GM19238 (cell line): Measurements from ENCODE around the gene ENHO.
A peak's percentile ranks its signal among the peaks of the same experiment; 100 is the strongest.
"Not testable (repeated sequence)": the region's sequence is repeated elsewhere in the genome, so short reads cannot be mapped to it uniquely, and the experiment has no call there.

Experiments used
- DNase-seq: peaks from one replicate; pipeline ENCODE4 v3.0.0; 2011; ENCODE audit warnings: low spot score; ENCODE audit not compliant: insufficient read length

ENHO gene

DNA sequence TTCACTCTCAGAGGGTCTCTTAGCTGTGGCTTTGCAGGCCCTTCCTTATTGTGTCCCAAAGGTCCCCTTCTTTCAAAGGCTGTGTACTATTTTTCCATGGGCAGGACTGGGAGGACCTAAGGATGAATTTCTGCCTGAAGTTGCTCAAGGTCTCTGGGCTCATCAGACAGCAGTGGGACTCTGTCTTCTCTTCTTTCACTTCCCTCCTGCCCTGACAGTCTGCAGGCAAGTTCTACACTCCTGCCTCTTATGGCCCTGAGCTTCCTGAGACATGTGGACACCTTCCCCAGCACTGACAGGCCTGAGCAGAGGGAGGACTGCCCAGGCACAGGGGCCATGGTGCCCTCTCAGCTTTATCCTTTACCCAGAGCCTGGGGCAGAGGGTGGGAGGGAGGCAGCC lies 14.8 kb downstream of the ENHO start:
- DNase-seq: no peak

DNA sequence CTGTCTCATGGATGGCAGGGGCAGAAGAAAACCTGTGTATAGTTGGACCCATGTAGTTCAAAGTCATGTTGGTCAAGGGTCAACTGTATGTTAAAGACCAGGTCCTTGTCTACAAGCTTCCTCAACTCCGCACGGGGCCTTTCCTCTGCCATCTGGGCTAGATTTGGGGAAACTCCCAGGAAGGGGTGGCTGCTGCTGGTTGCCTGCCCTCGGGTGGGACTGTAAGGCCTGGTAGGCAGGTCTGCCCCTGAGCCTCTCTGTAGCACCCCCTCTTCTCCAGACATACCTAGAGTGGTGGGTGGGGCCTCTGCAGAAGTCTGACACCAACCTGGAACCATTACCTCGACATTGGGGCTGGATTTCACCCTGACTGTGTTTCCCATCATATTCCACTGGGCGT lies 15.2 kb downstream of the ENHO start:
- no peak for DNase-seq

DNA sequence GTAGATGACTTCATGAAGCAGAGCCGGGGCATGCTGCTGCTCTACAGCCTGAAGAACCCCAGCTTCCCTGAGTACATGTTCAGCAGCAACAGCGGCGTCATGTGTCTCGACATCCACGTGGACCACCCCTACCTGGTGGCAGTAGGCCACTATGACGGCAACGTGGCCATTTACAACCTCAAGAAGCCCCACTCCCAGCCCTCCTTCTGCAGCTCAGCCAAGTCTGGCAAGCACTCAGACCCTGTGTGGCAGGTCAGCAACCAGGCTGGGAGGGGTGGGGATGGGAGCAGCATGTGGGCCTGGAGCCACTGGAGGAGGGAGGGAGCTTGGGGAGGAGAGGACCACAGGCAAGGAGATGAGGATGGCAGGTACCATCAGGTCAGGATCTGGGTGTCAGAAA lies 16.2 kb downstream of the ENHO start:
- no peak for DNase-seq

DNA sequence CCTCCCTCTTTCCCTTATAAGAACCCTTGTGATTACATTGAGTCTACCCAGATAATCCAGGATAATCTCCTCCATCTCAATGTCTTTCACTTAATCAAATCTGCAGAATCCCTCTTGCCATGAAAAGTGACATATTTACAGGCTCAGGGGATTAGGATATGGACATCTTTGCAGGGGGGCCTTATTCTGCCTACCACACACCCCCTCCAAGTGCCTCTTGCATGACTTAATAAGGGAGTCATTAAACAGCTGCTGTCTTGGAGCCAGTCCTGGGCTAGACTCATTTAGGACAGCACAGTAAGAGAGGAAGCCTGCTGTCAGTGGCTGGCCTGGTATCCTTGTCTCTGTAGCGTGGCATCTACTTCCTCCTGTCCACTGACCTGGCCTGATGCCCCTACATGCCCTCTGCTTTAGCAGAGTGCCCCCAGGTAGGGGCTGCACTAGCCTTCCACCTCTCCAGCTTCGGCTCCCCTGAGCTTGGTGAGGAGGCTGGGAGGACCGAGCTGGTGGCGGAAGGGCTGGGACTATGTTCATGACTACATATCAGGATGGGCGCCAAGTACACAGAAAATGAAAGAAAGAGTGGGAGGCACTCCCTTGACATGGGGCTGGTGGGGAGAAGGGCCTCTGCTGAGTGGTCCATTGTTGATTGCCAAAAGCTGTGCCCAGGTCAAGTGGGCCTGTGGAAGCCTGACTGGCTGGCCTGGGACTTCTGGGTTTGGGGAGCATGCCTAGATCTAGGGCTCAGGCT lies 17.2 kb downstream of the ENHO start:
- DNase-seq: no peak

DNA sequence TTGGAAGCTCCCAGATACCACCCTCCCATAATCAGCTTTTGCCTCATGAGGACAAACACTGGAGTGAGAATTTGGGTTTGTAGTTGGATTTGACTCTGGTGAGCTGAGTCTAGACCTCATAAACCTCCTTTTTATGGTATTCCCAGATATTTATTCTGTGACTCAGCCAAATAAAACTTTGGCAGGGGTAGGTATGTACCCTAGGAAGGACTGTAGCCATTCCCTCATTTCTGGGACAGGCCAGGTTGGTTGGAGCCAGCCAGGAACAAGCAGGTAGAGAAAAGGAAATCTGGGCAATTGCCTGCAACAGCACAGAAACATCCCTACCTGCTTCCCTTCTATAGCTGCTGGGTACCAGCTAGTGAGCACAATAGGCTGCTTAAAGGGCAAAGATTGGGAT lies 19.4 kb downstream of the ENHO start:
- no peak for DNase-seq

DNA sequence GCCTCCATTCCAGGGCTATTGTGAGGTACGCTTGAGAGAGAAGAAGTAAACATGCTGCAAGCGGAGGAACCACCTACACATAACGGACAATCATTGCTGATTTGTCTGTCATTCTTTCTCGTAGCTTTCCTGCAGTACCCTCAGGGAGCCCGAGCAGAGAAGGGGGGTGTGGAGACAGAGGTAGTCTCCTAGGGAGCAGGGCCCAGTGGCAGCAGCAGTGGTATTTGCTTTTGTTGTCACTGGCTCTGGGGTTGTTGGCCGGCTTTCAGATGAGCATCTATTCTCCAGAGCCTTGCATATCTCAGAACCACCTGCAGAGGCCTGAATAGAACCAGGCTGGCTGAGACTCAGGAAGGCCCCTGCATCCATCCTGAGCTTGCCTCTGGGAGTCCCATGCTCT lies 19.9 kb downstream of the ENHO start:
- no peak for DNase-seq

DNA sequence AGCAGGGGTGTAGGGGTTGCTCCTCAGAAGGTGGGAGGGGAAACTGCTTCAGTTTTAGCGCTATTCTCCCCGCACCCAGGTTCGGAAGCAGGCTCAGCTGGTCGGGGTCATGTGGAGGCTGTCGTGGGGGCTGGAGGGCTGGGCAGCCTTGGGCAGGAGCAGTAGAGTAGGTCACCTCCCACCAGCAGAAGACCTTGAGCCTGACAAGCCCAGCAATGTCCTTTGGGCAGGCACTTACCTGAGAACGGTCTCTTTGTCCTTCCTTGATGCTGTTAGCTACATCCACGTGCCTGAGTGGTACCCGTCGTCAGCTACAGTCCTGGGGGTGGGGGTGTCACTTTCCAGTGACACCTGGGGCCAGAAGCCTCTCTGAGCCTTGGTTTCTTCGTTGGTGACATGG lies 20.3 kb downstream of the ENHO start:
- no peak for DNase-seq

DNA sequence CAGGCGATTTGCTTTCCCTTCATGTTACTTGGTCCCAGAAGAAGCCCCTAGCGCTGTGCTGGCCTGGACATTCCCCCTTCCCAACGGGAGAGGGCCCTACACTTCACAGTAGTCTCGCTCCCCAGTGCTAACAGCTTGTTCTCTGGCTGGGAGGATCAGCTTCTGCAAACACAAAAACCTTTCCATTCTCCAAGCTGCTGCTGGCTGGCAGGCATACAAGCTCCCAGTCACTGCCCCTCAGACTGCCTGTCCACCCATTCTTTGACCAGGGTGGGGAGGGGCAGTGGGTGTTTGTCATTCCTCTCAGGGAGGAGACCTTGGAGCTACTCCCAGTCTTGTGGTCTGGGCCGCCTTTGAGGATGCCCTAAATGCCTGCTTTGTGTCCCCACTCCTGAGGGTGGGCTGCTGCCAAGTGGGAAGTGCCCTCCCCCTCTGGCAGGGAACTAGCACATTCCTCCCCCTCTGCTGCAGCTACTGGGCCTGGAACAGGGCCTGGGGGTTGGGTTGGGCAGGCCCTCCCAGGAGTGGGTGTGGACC lies 20.8 kb downstream of the ENHO start:
- no peak for DNase-seq

DNA sequence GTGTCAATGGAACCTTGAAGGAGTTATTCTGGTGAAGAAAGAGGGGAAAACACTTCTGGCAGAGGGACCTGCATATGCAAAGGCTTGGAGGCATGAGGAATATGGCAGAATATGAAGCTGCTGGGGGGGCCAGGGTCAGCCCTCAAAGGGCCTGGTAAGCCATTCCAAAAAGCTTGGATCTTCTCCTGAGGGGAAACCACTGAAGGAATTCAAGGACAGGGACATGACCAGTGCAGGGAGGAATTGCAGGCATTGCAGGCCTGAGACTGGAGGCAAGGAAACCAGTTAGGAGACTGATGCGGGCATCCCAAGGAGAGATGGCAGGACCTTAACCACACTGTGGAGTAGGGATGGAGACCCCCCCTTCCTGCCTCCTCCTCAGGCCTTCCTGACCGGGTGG lies 21.4 kb downstream of the ENHO start:
- DNase-seq: no peak

DNA sequence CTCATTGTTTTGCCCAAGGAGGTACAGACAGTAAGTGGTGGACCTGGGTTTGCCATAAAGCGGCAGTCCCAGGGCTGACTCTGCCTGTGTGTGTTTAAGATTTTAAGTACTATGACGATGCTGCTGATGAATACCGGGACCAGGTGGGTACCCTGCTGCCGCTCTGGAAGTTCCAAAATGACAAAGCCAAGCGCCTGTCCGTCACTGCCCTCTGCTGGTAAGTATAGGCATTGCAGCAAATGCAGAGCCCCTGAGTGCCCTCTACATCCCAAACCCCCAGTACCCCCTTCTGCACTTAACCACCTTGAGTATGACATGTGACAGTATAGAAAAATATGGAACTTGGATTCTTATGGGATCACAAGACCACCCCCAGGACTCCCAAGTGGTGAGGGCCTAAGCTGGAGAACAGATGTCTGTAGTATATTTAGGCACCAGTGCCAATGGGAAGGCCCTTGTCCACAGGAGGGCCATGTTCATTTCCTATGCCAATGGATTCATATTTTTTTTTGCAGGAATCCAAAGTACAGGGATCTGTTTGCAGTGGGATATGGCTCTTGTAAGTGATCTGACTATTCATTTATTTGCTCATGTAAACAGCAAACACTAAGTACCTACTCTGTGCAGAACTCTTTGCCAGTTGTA lies 22.0 kb downstream of the ENHO start:
- peak; percentile 53 for DNase-seq

DNA sequence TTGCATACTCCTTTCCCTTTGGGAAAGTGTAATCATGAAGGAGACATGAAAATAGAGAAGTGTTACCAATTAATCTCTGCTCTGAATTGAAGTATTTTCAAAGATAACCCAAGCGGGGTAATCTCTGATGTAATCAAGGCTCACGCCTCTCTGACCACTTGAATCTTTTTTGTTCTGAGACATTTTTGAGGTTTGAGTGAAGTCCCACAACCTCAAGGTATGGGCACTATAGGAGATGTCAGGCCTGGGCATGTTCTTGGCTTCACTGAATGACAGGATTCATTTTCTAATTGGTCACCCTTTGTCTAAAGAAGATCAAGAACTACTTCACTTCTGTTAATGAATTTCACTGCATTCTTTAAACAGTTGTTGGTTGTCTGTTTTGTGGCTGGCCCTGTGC lies 23.7 kb downstream of the ENHO start:
- DNase-seq: no peak

DNA sequence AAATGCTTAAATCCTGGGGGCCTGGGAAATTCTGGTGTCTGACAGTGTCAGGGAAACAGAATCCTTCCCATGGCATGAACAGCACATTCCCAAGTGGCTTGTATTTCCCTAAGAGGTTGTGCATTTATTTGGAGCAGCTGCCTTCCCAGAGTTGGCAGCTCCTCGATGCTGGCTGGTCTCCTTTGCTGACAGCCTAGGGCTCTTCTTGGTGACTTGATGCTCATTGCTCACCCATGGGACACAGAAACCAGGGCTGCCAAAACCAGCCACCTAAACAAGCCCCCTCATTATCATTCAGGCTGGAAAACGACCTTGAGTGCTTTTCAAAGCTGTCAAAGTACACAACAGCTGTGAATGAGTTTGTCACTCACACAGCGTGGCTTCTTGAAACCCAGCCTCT lies 24.2 kb downstream of the ENHO start:
- no peak for DNase-seq

DNA sequence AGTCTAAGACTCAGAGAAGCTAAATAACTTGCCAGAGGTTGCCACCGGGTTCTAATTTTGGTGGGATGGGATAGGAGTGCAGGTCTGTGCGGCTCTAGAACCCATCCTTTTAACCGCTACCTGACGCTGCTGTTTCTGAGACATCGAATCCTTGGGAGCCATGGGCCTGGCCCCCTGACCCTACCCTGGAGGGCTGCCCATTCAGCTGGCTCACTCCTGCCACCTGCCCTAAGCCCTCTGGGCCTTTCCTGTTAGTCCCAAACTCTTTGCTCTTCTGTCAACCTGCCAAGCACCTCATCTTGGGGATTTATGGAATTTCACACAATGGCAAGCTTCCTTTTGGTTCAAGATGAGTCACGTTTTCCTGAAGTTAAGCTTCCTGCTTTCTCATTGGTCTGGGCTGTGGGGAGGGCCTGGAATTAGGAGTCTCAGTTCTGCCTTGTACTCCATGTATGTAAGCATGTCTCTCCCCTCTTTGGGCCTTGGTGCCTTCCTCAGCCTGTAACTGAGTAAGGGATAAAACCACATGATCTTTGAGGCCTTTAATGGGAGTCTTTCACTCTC lies 26.6 kb downstream of the ENHO start:
- DNase-seq: no peak

DNA sequence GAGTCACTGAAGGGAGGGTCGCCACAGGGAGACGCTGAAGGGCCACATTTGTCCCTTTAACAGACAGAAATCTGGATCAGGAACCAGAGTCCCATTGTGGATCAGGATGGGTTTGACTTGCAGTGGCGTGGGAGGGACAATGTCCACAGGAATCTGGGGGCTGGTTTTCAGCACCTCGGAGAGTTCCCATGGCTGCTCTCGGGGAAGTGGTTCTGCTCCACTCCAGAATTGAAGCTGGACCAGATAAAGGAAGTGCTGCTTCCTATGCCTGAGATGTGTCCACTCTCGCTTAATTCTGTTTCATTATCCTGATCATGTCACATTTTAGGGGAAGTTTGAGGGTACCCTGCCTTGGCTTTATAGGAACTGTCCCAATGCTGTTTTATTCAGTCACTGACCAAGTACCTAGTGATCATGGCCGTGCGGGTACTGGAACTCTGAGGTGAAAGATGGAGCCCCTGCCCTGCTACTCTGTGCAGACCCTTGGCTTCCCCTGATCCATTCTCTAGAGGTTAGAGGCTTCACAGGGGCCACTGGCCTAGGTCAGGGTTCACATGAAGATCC lies 28.7 kb downstream of the ENHO start:
- DNase-seq: no peak

DNA sequence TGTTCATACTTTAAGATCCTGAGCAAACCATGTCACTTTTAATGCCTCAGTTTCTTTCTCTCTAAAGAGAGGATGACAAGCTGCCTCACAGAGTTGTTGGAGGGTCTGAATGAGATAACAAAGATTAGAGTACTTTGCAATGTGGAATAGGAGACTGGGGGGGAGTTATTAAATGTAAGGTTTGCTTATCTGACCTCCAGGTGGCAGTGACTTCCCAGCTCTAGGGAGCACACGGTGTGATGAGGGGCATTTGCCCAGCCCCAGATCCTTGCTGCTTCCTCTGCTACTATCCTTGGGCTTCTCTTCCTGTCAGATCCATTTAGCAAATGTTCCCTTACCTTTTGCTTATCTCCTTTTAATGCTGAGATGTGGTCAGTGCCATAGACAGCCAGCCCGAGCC lies 30.7 kb downstream of the ENHO start:
- DNase-seq: no peak

DNA sequence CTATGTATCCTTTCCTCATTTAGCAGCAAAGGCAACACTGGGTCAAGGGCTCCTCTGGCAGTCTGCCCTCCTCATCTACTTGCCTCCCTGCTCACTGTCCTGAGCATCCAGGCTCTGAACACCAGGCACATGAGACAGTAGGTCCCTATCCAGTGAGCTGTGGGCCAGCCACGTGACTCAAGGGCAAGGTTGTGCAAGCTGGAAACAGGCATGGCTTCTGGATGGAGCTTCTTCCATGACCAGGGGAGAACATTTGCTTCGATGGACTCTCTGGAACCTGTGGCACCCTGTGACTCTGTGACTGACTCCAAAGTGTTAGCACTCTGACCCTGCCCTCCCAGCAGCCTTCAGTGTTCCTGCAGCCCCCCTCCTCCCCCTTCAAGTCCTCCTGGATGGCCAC lies 31.2 kb downstream of the ENHO start:
- DNase-seq: no peak

DNA sequence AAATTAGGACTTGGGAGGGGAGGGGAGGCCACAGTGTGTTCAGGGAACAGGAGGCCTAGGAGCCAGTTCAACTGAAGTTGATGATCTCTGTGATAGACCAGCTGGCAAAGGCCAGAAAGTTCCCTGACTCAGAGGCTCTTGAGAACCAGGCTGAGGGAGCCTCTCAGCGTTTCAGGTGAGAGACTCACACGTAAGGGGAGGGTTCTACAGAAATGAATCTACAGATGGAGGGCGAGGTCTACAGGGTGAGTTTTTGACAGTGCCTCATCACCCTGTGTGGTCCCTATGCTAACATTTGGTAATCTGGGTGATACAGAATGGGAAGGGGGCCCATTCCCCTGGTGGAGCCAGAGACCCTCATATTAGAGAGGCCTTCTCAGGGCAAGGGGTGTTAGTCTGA lies 32.0 kb downstream of the ENHO start:
- no peak for DNase-seq

DNA sequence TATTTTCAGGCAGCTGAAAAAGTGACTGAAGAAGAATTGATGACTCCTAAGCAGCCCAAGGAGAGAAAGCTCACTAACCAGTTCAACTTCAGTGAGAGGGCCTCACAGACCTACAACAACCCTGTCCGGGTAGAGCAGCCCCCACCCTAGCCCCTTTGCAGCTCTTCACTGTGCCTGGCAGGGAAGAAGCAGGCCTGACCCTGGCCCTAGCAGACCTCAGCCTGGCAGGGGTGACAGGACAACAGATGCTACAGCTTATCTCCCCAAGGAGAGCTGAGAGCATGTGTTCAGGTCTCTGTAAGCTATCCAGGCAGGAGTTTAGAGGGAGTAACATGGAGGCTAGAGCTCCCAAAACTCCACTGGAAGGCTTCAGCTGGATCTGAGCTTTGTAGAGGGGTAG lies 32.4 kb downstream of the ENHO start:
- DNase-seq: no peak

DNA sequence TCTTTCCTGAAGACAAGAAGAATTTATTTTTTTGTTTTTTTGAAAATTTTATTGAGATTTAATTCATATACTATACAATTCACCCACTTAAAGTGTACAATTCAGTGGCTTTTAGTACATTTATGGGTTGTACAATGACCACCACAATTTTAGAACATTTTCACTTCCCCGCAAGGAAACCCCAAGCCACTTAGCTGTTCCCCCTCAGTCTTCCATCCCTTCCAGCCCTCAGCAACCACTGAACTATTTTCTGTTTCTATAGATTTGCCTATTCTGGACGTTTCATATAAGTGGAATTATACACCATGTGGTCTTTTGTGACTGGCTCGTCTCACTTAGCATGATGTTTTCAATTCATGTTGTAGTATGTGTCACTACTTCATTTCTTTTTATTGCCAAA lies 36.2 kb downstream of the ENHO start:
- DNase-seq: no peak

DNA sequence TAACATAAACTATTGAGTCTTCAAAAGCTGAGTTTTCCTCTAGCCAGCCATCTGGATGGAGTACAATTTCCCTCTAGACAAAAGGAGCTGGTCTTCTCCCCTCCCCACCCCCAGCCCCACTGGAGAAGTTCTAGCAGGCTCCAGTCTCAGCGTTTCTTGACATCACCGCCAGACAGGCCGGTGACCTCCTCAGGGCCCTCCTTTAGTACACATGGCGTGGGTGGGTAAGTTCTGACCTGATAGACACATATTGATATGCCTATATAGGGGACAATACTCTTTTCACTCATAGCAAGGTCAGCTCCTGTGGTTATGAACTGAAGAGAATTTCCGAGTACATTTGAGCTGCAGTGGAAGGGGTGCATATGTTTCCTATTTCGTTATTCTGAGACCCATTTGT lies 37.0 kb downstream of the ENHO start:
- DNase-seq: no peak

DNA sequence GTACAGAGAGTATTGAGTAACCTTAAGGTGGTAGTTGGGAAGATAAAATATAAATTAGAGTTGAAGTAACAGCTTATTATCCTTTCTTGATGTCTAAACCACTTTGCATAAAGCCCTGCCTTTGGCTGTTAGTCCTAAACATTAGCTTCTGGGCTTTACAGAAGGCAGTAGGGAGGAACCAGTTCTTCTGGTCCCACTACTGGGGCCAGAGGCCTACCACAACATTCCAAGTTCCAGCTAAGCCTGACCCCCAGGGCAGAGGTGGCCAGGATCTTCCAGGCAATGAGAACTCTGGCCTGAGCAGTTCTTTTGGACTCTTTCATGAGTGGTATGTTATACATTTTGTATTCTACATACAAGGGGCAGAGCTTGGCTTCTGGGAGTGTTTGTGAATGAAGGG lies 38.1 kb downstream of the ENHO start:
- no peak for DNase-seq

DNA sequence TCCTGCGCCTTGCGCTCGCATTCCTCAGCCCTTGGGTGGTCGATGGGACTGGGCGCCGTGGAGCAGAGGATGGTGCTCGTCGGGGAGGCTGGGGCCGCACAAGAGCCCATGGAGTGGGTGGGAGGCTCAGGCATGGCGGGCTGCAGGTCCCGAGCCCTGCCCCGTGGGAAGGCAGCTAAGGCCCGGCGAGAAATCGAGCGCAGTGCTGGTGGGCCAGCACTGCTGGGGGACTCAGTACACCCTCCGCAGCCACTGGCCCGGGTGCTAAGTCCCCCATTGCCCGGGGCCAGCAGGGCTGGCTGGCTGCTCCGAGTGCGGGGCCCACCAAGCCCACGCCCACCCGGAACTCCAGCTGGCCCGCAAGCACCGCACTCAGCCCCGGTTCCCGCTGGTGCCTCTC lies 40.0 kb downstream of the ENHO start:
- not testable (repeated sequence) for DNase-seq
